Embryonic facial prominence (tissue), 1 donor: ENCODE measurements around the gene NRG2.

ENCODE experiments used
- DNase-seq: peaks from one replicate; pipeline ENCODE4 v3.0.0-alpha.2; 2016; ENCODE audit errors: extremely low spot score

Gene NRG2

DNA sequence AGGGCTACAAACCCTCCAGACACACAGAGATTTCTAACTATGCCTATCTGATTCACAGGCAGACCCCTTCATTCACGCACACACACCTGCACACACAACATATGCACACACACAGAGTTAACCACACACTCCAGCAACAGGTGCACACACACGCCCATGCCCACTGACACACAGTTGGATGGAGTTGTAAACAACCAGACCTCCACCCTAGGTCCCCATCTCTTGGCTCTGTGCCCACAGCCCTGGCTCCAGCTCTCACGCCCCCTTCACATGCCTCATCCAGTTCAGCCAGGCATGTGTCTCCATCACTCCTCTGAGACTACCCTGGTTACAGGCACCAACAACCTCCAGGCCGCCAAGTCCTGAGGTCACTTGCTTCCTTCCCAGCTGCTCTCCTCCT is 186.4 kb downstream of the NRG2 start:
- DNase-seq, result no peak

DNA sequence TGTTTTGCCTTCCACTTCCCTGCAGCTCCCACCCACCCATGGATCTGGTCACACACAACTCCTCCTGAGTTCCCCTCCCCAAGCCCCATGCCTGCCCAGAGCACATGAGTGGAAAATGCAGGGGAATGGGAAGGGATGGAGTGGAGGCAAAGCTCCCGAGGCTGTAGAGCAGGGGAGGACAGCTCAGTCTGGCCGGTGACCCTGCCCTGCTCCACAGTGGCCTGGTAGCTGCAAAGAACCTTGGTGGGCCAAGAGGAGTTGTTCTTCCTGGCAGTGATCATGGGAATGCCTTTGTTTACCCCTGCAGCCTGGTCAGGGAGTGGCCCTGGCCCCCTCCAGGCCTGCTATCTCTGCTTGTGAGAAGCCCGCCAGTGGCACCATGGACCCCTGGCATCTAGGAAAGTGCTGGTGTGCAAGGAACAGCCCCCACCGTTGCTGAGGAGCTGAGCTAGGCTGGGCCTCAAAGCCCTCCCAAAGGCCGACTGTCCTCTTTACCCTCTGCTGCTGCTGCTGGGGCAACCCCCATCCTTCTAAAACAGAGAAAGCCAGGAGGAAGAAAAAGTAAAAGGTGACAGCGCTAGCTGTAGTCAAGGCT is 187.1 kb downstream of the NRG2 start:
- DNase-seq, result no peak

DNA sequence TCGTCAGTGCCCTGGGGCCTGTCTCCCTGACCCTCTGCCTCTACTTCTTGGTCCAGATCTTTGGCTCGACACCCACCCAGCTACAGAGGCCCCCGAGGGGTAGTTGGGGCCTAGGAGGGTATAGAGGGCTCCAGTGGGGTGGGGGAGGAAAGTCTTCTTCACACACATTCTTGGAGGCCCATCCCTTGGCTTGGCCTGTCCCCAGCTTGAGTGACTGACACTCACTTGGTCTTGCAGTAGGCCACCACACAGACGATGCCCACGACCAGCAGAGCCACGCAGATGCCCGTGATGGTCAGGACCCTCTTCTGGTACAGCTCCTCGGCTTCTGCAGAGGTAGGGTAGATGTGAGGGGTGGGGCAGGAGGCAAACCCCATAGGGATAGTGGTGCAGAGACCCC is 187.6 kb downstream of the NRG2 start:
- no peak for DNase-seq

DNA sequence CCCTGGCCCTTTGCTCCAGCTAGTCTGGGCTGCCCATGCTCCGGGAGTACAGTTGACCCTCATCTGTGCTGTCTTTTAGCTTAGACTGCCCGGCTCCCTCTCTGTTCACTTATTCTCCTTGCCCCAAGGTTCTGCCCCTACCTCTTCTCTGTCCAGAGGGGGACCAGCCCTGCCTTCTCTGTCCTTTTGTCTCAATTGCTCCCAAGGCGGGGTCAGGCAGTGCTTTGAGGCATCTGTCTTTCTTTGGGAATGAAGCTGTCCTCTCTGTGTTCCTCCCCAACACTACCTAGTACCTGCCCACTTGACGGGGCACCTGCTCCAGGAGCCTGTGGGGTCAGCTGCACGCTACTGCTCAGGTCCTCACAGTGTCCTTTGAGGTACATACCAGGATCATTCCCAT is 188.1 kb downstream of the NRG2 start:
- no peak for DNase-seq

DNA sequence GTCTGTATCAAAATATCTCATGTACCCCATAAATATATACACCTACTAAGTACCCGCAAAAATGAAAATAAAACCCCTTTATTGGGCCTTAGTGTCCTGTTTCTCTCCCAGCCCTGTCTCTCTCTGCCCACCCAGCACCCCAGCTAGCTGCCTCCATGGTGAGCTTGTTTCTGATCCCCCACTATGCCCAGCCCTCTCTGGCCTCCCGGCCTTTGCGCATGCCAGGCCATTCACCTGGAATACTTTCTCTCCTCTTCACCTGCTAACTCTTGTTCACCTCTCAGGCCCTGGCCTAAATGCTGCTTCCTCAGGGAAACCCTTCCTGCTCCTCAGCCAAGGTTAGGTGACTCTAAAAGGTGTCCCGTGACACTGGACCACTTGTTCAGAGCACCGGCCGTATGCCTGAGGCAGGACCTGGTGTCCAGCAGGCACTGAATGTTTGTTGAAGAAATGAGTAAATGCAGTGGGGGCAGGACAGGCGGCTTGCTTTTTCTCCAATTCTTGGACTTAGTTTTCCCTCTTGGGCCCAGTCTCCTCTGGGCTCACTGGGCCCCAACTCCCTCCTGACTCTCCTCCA is 189.0 kb downstream of the NRG2 start:
- DNase-seq, result no peak

DNA sequence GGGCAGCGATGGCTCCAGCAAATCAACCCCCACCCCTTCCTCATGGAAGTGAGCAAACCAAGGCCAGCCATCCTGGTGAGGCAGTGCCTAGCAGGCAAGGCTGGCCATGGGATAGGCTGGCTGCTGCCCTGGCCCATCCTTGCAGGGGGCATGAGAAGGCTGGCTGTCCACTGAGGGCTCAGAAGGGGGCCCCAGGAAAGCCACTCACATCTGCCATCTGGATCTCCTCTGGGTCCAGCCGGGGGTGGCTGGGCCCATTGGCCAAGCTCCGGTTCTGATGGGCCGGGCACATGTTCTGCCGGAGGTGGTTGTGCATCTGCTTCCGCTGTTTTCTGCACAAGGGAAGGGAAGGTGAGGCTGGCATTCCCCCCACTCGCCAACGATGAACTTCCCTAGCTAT is 190.4 kb downstream of the NRG2 start:
- no peak for DNase-seq

DNA sequence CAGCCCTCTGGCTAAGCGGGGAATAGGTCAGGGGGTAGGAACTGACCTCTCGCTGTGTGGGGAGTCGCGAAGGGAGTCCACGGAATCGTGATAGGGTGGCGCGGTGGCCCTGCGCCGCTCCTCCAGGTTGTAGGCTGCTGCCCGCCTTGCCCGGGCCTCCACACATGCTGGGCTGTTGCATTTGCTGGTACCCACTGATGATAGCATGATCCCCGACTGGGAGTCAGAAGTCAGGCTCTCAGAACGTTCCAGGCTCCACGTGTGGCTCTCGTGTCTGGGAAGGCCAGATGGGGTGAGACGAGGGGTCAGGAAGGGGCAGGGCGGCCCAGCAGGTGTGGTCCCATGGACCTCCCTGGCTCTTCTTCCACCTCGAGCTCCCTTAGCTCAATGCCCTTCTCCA is 191.5 kb downstream of the NRG2 start:
- no peak for DNase-seq

DNA sequence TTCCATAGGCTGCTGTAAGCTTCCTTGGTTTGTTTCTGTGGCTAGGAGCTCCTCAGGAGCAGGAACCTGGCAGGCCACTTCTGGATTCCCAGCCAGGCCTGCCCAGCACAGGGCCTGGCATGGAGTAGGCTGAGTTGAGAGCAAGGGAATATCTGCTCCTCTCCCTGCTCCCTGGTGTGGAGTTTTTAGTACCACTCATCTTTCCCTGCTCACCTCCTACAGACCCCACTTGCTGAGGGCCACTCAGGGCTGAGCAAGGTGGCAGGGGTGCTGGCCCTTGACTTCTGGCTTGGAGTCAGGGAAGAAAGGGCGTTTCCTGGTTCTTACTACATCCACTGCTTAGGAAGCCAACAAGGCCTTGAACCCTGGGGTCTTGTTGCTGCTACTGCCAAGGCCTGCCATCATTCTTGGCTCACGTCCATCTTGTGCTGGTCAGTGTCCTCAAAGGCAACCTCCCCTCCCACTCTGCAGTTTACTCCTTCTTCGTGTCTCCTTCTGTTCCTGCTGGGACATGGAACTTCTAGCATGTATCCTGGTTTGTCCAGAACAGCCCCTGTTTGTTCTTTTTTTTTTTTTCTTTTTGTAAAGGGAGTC is 192.6 kb downstream of the NRG2 start:
- DNase-seq, result no peak

DNA sequence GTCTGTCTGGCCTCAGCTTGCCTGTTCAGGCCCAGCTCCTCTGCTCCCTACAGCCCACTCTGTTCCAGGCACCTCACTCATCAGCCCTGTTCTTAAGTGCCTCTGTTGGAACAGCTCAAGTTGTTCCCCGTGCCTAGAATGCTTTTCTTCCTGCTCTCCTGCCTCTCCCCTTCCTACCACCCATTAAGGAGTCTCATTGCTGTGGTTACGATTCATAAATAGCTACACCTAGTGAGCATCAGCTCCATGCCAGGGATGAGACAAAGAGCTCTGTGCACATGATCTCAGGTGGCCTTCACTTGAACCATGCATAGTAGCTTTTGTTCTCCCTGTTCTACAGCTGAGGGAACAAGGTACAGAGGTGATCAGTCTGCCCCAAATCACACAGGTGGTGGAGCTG is 193.2 kb downstream of the NRG2 start:
- DNase-seq, result no peak

DNA sequence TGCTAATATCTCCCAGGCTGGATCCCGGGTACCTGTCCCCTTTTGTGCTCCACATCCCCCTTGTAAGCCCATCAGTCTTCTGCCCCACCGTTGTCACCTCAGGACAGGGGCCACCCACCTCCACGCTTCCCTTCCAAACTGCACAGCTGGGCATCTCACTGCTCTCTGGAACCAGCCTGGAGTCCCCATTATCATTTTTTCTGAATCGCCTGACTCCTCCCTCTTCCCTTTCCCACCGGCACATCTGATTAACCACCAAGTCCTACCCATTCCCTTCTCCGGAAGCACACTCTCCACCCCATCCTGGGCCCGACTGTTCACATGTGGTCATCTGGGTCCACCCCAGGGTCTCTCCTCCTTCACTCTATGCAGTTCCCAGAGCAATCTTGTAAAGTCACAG is 193.6 kb downstream of the NRG2 start:
- DNase-seq, result no peak

DNA sequence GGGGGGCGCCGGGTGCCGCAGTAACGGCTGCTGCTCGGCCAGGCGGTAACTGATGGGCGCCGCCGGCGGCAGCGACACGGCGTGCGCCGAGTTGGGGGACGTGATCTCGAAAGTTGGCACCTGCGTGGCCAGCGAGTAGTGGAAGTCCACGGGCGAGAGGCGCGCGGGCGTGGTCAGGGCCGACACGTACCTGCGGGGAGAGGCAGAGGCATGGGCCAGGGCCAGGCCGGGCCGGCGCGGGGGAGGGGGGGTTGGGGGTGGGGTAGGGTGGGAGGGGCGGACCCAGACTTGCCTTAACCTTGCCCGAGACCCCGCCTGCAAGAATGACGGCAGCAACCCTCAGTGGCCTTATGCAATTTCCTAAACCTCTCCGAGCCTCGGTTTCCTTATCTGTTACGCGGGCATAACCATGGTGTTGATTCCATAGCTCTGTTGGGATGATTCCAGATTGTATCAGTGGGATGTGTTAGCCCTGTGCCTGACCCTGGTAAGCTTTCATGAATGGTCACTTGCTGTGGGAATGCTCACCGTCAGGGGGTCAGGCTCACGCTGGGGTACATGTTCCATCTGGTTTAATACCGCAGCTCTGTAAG is 194.5 kb downstream of the NRG2 start:
- DNase-seq, result no peak

DNA sequence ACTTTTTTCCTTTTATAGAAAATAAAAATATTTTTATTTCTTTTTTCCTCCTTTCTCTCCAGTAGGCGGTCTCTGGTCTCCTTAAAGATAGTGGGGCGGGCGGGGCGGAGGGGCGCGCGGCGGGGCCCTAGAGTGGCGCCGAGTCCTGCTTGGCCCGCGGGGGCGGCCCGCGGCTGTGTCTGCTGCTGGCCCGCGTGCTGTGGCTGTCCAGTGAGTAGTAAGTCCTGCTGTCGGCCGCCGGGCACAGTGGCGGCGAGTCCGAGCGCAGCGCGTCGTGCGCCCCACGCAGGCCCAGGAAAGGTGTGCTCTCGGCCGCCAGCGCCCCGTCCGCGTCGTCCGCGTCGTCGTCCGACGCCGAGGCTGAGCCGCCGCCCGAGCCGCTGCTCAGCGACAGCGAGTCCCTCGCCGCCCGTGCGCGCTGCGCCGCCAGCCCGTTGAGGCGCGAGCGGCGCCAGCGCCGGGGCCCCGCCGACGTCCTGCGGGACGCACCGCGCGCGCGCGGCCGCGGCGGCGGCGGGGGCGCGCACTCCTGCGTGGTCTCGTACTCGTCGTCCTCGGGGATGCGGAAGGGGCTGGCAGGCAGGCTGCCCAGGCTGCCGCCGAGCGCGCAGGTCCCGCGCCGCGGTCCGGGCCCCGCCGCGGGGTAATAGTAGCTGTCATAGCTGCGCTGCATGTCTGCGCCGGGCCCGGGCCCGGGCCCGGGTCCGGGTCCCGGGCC is 195.2 kb downstream of the NRG2 start:
- DNase-seq, result peak; percentile 21

DNA sequence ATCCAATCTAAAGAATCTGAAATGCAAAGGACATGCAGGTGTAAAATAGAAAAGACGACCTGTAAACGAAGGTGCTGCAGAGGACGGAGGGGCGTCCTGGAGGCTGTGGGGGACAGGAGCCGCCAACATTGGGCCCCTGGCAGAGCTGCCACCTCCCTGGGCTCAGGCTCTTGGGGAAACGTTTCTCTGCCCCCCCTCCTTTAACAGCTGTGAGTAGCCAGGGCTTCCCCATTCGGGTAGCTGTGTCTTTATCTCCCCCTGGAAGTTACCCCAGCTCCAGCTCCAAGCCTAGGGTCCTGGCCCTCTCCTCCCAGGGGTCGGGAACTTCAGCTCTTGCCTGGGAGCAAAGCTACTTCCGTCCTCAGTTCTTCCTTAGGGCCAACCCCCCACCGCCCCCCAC is 196.0 kb downstream of the NRG2 start:
- no peak for DNase-seq

DNA sequence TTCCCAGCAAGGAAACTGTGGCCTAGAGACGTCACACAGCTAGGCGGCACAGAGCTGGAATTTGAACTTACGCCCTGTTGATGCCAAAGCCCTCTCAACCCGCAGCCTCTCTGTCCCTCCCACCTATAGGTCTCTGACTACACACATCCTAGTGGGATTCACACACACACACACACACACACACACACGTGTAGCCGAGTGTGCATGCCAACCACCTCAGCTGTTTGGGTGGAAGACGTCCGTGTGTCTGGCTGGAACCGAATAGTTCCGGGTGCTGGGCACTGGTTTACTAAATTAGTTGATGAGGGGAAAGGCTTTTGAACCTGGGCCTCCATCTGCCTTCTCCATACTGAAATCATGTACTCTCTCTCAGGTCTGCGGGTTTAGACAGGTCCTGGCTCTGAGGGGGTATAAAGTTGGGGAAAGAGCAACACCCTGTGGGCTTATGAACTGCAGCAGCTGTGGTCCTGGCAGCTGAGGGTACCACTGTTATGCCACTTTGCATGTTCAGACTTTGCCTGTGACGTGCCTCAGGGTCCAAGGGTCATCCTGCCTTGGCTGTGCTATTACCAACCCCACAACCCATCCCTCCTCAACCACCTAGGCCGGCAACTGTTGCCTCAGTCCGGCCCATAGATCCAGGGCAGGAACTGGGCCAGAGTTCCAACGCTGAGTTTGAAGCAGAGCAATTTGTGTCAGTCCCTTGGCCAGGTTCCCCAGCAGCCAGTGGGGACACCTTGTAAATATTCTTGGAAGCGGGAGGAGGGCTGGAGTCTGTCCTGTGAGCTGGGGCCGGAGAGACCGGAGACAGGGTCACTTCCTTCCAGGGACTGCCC is 197.0 kb downstream of the NRG2 start:
- no peak for DNase-seq

DNA sequence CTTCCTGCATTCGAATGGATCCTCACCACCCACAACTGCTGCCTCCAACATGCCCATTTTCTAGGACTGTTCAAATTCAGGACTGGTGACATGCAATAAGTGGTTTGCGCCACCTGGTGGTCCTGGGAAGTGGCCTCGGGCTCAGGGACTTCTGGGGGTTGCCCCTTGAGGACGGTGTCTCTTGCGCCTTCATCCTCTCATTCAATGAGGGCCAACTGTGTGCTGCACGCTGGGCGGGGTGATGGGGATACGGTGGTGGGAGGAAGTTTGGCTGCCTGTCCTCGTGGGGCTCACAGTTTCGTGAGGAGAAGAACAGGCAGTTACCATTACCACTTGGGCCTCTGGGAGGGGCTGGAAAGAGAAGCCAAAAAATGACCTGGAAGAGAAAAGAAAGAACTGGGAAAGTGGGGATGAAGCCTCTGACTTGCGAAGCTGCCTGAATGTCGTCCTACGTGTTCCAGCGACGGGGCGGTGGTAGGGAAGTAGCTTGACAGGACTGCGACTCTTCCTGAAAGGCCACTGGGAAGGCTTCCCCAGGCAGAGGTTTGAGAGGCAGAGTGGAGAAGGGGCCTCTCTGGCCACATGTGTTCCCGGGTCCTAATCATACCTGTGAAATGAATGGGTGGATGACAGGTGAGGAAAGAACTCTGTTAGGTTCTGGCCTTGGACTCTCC is 198.5 kb downstream of the NRG2 start:
- DNase-seq, result no peak

DNA sequence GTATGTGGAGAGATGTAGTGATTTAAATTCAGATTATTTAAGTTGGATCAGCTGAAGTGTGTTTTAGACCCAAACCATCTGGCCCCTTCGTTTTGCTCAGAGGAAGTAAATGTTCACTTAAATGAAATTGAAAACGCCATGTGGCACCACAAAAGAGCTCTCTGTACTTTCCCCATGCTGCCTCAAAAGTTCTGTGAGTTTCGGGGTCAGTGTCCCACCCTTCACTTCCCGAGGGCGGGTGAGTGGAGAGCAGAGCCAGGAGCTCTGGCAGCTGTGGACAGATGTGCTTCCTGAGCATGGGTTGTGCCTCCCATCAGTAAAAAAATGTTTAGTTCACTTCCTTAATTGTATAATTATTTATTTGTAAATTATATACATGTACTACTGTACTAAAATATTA is 199.1 kb downstream of the NRG2 start:
- DNase-seq, result no peak

DNA sequence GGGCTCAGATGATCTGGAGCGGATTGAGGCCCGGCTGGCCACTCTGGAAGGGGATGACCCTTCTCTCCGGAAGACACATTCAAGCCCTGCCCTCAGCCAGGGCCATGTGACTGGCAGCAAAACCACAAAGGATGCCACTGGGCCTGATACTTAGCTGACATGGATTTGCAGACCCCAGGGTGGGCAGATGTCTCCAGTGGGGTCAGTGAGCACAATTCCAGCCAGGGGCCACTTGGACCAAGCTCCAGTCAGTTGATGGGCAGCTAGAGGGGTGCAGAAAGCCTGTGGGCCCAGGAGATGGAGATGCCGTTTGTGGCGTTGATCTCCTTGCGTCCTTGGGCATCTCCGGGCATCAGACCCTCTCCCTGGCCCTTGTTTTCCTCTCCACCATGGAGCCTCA is 200.8 kb downstream of the NRG2 start:
- DNase-seq, result no peak

DNA sequence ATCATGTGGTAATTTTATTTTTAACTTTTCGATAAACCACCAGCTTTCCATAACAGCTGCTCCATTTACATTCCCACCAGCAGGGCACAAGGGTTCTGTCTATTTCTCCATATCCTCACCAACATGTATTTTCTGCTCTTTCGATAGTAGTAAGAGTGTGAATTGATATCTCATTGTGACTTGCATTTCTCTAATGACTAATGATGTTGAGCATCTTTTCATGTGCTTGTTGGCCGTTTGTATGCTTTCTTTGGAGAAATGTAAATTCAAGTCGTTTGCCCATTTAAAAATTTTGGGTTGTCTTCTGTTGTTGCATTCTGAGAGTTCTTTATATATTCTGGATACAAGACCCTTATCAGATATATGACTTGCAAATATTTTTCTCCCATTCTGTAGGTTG is 201.6 kb downstream of the NRG2 start:
- no peak for DNase-seq

DNA sequence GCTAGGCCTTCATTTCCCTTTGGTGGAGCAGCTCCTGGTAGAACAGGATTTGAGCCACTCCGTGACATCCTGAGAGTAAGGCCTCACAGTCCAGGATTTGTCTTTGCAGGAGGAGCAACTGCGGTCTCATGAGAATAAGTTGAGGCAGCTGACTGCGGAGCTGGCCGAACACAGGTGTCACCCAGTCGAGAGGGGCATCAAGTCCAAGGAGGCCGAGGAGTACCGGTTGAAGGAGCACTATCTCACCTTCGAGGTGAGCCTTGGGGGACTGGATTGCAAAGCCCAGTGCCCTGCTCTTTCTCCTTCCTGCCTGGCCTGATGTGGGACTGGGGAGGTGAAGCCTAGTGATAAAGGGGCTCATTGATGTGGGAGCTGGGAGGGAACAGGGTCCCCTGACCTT is 203.2 kb downstream of the NRG2 start:
- no peak for DNase-seq

DNA sequence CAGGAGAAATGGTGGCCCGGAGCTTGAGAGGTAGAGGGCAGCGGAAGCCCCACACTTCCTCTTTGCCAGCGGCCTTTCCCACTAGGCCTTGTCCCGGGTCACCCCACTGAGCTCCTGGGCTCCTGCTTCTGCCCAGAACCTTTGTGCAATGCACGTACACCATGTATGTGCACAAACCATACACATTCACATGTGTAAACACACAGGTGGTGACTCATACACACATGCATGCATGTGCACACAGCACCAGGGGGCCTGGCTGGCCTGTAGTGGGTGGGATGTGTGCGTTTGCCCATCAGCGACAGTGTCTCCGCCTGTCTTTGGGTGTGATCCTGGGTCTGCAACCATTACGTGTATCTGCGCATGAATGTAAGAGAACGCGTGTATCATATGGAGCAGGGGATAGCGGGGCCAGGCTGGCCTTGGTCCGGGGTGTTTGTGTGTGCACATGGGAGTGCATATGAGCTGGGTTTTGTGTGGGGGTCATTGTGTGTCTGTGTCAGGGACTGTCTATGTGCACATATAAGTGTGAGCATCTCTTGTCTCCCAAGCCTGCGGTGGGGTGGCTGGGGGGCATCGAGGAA is 203.8 kb downstream of the NRG2 start:
- DNase-seq, result no peak
